Smooth muscle cell of the umbilical artery (primary cell): ENCODE data around the gene TEAD4. TPM values are rescaled to one million over a fixed set of nuclear protein-coding genes. Genes with fewer than 3 reads are reported as not detected.

Source experiments
- total RNA-seq: library from RNA; depleted of rRNA; stranded (reverse); fragments of >200 nt; gene quantifications from 2 replicates; pipeline ENCODE4 v1.2.3, GENCODE V29; 2014

TEAD4 gene
- 3.6 and 6.8 TPM in 2 replicates for total RNA-seq

GRCh38 chr12:2959192-2959504 lies at the start of gene TEAD4:
TEAD4 (plus strand) TSS chr12:2959397.

DNA sequence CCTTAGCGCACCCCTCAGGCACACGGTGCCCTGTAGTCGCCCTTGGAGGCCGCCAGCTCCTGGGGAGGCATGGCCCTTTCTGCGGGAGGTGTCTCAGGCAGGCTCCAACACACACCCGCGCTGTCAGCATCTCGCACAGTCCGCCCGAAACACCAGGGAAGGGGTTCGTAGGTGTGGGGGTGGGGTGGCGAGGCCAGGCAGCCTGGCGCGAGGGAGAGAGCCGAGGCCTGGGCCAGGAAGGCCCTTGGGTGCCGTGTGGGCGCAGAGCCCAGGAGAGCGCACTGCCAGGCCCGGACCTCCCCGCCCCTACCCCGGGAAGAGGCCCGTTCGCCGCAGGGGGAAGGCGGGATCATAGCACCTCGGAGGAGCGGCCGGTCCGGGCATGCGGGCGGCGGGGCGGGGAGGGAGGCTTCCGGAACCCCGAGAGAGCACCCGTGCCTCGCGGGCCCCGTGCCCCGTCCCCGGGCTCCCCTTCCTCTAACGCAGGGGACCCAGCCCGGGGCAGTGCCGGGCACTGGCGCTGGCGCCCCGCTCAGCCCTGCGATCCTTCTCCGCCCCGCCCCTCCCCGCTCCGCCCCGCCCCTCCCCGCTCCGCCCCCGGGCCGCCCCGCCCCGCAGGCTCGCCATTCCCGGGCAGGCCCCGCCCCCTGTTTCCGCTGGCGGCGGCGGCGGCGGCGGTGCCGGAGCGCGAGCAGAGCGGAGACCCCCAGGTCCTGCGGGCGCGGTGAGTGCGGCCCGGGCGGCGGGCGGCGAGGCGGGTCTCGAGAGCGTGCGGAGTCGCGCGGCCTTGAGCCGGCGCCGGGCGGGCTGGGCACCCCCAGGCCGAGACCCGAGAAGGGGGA lies 117.8 kb downstream of the TEAD4 start, which contains the start of gene TSPAN9:
TSS of gene TSPAN9 (plus strand) at position 650 of the 842 bp plus-strand sequence. CDS start 123,815 bp downstream, outside the sequence.

Other genes starting within 250 kb of the TEAD4 start
- gene FKBP4, start 164.4 kb upstream of the TEAD4 start, total RNA-seq = 64.1 and 100 TPM in 2 replicates
- gene ITFG2, start 146.7 kb upstream of the TEAD4 start, total RNA-seq = 13.7 and 15.0 TPM in 2 replicates
- not detected in 2 replicates for gene NRIP2, start 124.4 kb upstream of the TEAD4 start, total RNA-seq
- gene TEX52, start 102.4 kb upstream of the TEAD4 start, total RNA-seq = not detected in 2 replicates
- gene FOXM1, start 82.2 kb upstream of the TEAD4 start, total RNA-seq = 1.2 and 9.9 TPM in 2 replicates
- gene RHNO1, start 82.2 kb upstream of the TEAD4 start, total RNA-seq = 16.1 and 17.2 TPM in 2 replicates
- 14.6 and 23.1 TPM in 2 replicates for gene TULP3, start 68.5 kb upstream of the TEAD4 start, total RNA-seq
- 49.6 and 121 TPM in 2 replicates for gene TSPAN9, start 118.0 kb downstream of the TEAD4 start, total RNA-seq